Ascending aorta (tissue), 2 donors: ENCODE data around the gene TMTC1. TPM values are rescaled to one million over a fixed set of nuclear protein-coding genes. Genes with fewer than 3 reads are reported as not detected.

Source experiments
- DNase-seq, 2 donors: peaks; one replicate each; pipeline ENCODE4 v3.0.0-alpha.2; 2019; ENCODE audit warnings: low spot score in 2 of 2
- H3K27ac ChIP-seq, 2 donors: fragments of 200-600 bp; sonication (generic); one replicate each; pipeline ENCODE4 v1.5.1; 2016 to 2017; ENCODE audit warnings: mild to moderate bottlenecking in 1 of 2
- H3K27me3 ChIP-seq: fragments of 200-600 bp; sonication (generic); one replicate; pipeline ENCODE4 v1.5.1; 2017
- H3K36me3 ChIP-seq, 2 donors: fragments of 200-600 bp; sonication (generic); one replicate each; pipeline ENCODE4 v1.5.1; 2016
- H3K4me1 ChIP-seq, 2 donors: fragments of 200-600 bp; sonication (generic); one replicate each; pipeline ENCODE4 v1.5.1; 2016 to 2017; ENCODE audit warnings: mild to moderate bottlenecking in 1 of 2
- H3K4me3 ChIP-seq, 2 donors: fragments of 200-600 bp; sonication (generic); one replicate each; pipeline ENCODE4 v1.5.1; 2016 to 2017; ENCODE audit warnings: mild to moderate bottlenecking in 1 of 2
- H3K9me3 ChIP-seq, 2 donors: fragments of 200-600 bp; sonication (generic); one replicate each; pipeline ENCODE4 v1.5.1; 2016
- CTCF ChIP-seq, 3 experiments: fragments of 200-600 bp in 2 of 3; fragments of 450-650 bp in 1 of 3; sonication (generic) in 2 of 3; IDR thresholded peaks; one replicate each; pipeline ENCODE4 v1.5.1; 2016 to 2019; ENCODE audit warnings: antibody characterized with exemption in 3 of 3, mild to moderate bottlenecking in 1 of 3, moderate library complexity in 1 of 3
- intact Hi-C: fragments of 100-400 bp; cut with DNase I; formaldehyde crosslinking; loops from one replicate; pipeline ENCODE4 v1.15.1; 2023
- total RNA-seq: library from RNA; depleted of rRNA; stranded (reverse); fragments of >200 nt; gene quantifications from one replicate; pipeline ENCODE4 v1.1.0, GENCODE V29; 2016

TMTC1 gene
- total RNA-seq, 1 donor from 2014 or later = 176 TPM

GRCh38 chr12:29709496-29710040, 74.2 kb downstream of the TMTC1 start:
- no peaks in the 10 kb centered on the region for H3K27me3 ChIP-seq
- no peak for TF ChIP-seq CTCF (IDR thresholded peaks at IDR 0.05)
- peak overlapping the region; percentile 43 to 57 for H3K27ac ChIP-seq
- H3K4me3 ChIP-seq = peak overlapping the region in 1 of 2 donors; percentile 26
- H3K4me1 ChIP-seq = peaks cover 2 to 28% of the 10 kb centered on the region in 2 donors
- H3K9me3 ChIP-seq = no peaks in the 10 kb centered on the region
- no peak for DNase-seq
- intact Hi-C loops = loop anchor here (5.0 to 10.0 kb wide), 4 partner anchors 58 to 325 kb away; partner anchors contain the start of genes ERGIC2 and TMTC1
- peaks cover 0 to 1% of the 10 kb centered on the region in 2 donors for H3K36me3 ChIP-seq

- H3K9me3 ChIP-seq = no peaks in the 10 kb centered on the region
- DNase-seq = no peak
- TF ChIP-seq CTCF (IDR thresholded peaks at IDR 0.05) = peak in 1 of 3 experiments; percentile 10
- no peaks in the 10 kb centered on the region for H3K27me3 ChIP-seq
- no peak overlapping the region for H3K4me3 ChIP-seq
- intact Hi-C loops = loop anchor here (5.0 to 10.0 kb wide), 2 partner anchors 97 to 324 kb away; partner anchors contain the start of gene ERGIC2
- peaks cover 0 to 25% of the 10 kb centered on the region in 2 donors for H3K4me1 ChIP-seq
- H3K36me3 ChIP-seq = peaks cover 0 to 3% of the 10 kb centered on the region in 2 donors
- H3K27ac ChIP-seq = peak overlapping the region in 1 of 2 donors; percentile 43
Observed at GRCh38 chr12:29709054-29709453, 74.7 kb downstream of the TMTC1 start.

GRCh38 chr12:29707846-29708245, 75.9 kb downstream of the TMTC1 start:
- Histone ChIP-seq H3K4me1 (peaks cover 0 to 21% of the 10 kb centered on the region in 2 donors), H3K9me3 (no peaks in the 10 kb centered on the region), H3K36me3 (peaks cover 0 to 3% of the 10 kb centered on the region in 2 donors), H3K27me3 (no peaks in the 10 kb centered on the region), H3K27ac (no peak overlapping the region), H3K4me3 (no peak overlapping the region)
- DNase-seq = no peak
- intact Hi-C loops = loop anchor here (5.0 to 10.0 kb wide), 2 partner anchors 96 to 323 kb away; partner anchors contain the start of gene ERGIC2
- no peak for TF ChIP-seq CTCF (IDR thresholded peaks at IDR 0.05)

- no peak for TF ChIP-seq CTCF (IDR thresholded peaks at IDR 0.05)
- Histone ChIP-seq H3K4me1 (peaks cover 0 to 19% of the 10 kb centered on the region in 2 donors), H3K27ac (no peak overlapping the region), H3K9me3 (no peaks in the 10 kb centered on the region), H3K27me3 (no peaks in the 10 kb centered on the region), H3K36me3 (peaks cover 0 to 3% of the 10 kb centered on the region in 2 donors), H3K4me3 (no peak overlapping the region)
- intact Hi-C loops = loop anchor here (5.0 to 10.0 kb wide), 2 partner anchors 94 to 322 kb away; partner anchors contain the start of gene ERGIC2
- no peak for DNase-seq
Observed at GRCh38 chr12:29706311-29706710, 77.4 kb downstream of the TMTC1 start.

DNA sequence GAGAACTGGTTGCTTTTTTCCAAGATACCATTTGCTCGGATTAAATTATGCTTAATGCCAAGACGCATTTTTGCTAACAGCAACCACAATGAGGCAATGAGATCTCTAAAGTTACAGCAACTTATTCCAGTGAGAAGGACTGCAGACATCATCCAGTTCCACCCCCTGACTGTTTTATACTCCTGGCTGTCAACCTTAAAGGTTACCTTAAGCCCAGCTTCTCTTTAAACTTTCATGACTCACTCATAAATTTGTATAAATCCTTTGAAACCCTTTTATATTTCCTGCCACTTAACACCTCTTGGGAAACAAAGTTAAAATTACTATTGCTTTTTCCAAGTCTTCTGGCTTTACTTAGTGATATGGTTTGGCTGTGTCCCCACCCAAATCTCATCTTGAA, 80.2 kb downstream of the TMTC1 start:
- Histone ChIP-seq H3K27ac (no peak overlapping the region), H3K27me3 (no peaks in the 10 kb centered on the region), H3K4me3 (no peak overlapping the region), H3K4me1 (peaks cover 0 to 12% of the 10 kb centered on the region in 2 donors), H3K36me3 (peaks cover 0 to 3% of the 10 kb centered on the region in 2 donors), H3K9me3 (no peaks in the 10 kb centered on the region)
- no peak for DNase-seq
- intact Hi-C loops = loop anchor here (10.0 kb wide), 1 partner anchor 319 kb away; the partner anchor contains the start of gene ERGIC2
- TF ChIP-seq CTCF (IDR thresholded peaks at IDR 0.05) = no peak
